ENCODE results near the gene RARG. TPM values are rescaled to one million over a fixed set of nuclear protein-coding genes. Genes with fewer than 3 reads are reported as not detected.

RARG gene
- total RNA-seq, 1 donor from 2014 or later, result 79.1 TPM

DNA sequence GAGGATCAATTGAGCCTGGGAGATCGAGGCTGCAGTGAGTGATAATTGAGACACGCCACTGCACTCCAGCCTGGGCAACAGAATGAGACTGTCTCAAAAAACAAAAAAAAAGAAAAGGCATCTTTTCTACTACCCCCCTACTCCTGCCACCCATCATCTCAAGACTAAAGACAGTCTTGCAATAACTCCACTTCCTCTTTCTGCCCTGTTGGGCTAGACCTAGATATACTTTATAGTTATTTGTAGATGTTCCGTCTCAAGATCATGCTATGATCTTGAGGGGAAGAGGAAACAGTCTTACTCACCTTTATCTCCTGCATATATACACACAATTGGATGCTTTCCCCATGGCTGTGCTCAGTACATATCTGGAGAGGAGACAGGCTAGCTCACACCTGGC lies 24.0 kb upstream of the RARG start:
- DNase-seq (ENCODE audit: extremely low spot score in 2 of 2), result no peak
- TF ChIP-seq POLR2AphosphoS5 (IDR thresholded peaks at IDR 0.05; ENCODE audit: insufficient read depth in 1 of 2, low read depth in 1 of 2) (no peak), POLR2A (IDR thresholded peaks at IDR 0.05) (no peak)
- TF ChIP-seq, protein P1, sequence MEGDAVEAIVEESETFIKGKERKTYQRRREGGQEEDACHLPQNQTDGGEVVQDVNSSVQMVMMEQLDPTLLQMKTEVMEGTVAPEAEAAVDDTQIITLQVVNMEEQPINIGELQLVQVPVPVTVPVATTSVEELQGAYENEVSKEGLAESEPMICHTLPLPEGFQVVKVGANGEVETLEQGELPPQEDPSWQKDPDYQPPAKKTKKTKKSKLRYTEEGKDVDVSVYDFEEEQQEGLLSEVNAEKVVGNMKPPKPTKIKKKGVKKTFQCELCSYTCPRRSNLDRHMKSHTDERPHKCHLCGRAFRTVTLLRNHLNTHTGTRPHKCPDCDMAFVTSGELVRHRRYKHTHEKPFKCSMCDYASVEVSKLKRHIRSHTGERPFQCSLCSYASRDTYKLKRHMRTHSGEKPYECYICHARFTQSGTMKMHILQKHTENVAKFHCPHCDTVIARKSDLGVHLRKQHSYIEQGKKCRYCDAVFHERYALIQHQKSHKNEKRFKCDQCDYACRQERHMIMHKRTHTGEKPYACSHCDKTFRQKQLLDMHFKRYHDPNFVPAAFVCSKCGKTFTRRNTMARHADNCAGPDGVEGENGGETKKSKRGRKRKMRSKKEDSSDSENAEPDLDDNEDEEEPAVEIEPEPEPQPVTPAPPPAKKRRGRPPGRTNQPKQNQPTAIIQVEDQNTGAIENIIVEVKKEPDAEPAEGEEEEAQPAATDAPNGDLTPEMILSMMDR (IDR thresholded peaks at IDR 0.05), result no peak
- peaks cover 0 to 8% of the 10 kb centered on the region in 2 donors for H3K36me3 ChIP-seq
- H3K27ac ChIP-seq, result no peak overlapping the region
- no peaks in the 10 kb centered on the region for H3K27me3 ChIP-seq
- no peak overlapping the region for H3K4me3 ChIP-seq
- H3K4me1 ChIP-seq, result peaks cover 24% of the 10 kb centered on the region
- intact Hi-C loops (cut with DNase I), result no loop called here
- no peaks in the 10 kb centered on the region for H3K9me3 ChIP-seq

DNA sequence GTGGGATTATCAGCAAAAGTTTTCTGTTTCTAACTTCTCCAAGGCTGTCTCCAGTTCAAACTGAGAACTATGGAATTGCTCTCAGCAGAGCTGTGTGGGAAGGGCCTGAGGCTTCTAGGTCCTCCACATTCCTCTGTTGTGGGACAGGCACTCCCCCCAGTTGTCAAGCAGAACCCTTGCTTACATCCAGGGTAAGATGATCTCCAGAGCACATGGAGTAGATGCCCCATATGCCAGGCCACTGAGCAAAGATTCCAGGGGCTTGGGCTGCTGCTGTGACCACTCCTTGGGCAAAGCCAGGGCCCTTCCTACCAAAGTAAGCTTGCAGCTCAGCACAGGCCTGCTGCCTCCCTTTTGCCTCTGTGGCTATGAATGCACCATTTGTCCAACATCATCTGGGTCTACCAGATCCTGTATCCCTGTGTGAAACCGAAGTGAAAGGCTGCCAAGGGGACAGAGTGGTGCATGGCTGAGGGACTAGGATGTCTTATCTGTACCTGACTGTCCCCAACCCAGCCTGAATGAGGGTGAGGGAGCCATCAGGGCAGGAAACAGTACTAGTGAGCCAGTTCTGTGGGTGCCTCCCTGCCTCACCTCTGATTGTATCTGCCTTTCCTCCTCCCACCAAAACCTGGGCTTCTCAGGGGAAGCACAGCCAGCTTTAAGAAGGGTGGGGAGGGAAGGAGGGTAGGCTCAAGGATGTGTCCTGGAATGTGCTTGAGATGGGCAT lies 23.0 kb upstream of the RARG start:
- Histone ChIP-seq H3K27ac (no peak overlapping the region), H3K36me3 (peaks cover 0 to 8% of the 10 kb centered on the region in 2 donors), H3K27me3 (no peaks in the 10 kb centered on the region), H3K4me3 (no peak overlapping the region), H3K9me3 (no peaks in the 10 kb centered on the region), H3K4me1 (peaks cover 31% of the 10 kb centered on the region)
- no peak for TF ChIP-seq POLR2A (IDR thresholded peaks at IDR 0.05)
- no peak for TF ChIP-seq POLR2AphosphoS5 (IDR thresholded peaks at IDR 0.05; ENCODE audit: insufficient read depth in 1 of 2, low read depth in 1 of 2)
- TF ChIP-seq, protein P1 (IDR thresholded peaks at IDR 0.05), result no peak
- intact Hi-C loops (cut with DNase I), result loop anchor here (5.0 kb wide), 1 partner anchor 38 kb away; no protein-coding TSS in a partner anchor
- DNase-seq (ENCODE audit: extremely low spot score in 2 of 2), result no peak

DNA sequence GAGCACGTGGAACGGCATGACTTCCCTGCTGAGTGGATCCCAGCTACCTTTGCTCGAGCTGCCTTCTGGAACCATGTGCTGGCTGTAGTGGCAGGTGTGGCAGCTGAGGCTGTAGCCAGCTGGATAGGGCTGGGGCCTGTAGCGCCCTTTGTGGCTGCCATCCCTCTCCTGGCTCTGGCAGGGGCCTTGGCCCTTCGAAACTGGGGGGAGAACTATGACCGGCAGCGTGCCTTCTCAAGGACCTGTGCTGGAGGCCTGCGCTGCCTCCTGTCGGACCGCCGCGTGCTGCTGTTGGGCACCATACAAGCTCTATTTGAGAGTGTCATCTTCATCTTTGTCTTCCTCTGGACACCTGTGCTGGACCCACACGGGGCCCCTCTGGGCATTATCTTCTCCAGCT lies 21.3 kb upstream of the RARG start:
- Histone ChIP-seq H3K36me3 (peaks cover 0 to 8% of the 10 kb centered on the region in 2 donors), H3K9me3 (no peaks in the 10 kb centered on the region), H3K4me1 (peaks cover 31% of the 10 kb centered on the region), H3K4me3 (peak overlapping the region; percentile 85 to 89), H3K27me3 (no peaks in the 10 kb centered on the region), H3K27ac (peak overlapping the region; percentile 91)
- no peak for TF ChIP-seq POLR2AphosphoS5 (IDR thresholded peaks at IDR 0.05; ENCODE audit: insufficient read depth in 1 of 2, low read depth in 1 of 2)
- TF ChIP-seq, protein P1 (IDR thresholded peaks at IDR 0.05), result no peak
- no peak for TF ChIP-seq POLR2A (IDR thresholded peaks at IDR 0.05)
- no peak for DNase-seq (ENCODE audit: extremely low spot score in 2 of 2)
- intact Hi-C loops (cut with DNase I), result loop anchor here (5.0 kb wide), 1 partner anchor 36 kb away; no protein-coding TSS in a partner anchor

DNA sequence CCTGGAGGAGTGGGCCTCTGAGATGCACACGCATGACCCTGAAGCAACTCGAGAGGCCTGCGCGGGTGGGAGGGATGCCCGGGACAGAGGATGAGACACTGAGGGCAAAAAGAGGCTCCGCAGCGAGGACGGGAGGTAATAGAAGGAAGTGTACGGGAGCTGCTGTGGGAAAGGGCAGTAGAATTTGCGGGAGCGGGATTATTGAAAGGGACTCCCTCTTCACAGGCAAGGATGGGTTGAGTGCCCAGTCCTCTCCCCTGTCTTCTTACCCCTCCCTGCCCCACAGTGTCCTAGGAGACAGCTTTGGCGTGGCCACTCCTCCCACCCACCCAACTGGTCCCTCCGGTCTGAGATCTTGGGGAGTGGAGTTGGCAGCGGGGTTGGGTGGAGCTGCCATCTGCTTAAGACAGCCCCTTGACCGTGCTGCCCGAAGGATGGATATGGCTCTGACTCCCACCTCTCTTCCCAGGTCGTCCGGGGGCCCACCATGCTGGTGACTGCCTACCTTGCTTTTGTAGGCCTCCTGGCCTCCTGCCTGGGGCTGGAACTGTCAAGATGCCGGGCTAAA lies 20.4 kb upstream of the RARG start:
- H3K4me1 ChIP-seq, result peaks cover 31% of the 10 kb centered on the region
- peaks cover 0 to 8% of the 10 kb centered on the region in 2 donors for H3K36me3 ChIP-seq
- no peaks in the 10 kb centered on the region for H3K9me3 ChIP-seq
- intact Hi-C loops (cut with DNase I), result loop anchor here (5.0 kb wide), 1 partner anchor 35 kb away; no protein-coding TSS in a partner anchor
- no peaks in the 10 kb centered on the region for H3K27me3 ChIP-seq
- peak overlapping the region; percentile 91 for H3K27ac ChIP-seq
- peak overlapping the region; percentile 85 to 89 for H3K4me3 ChIP-seq
- peak in 1 of 2 donors; percentile 88 for DNase-seq (ENCODE audit: extremely low spot score in 2 of 2)
- TF ChIP-seq, protein P1 (IDR thresholded peaks at IDR 0.05), result no peak
- TF ChIP-seq POLR2AphosphoS5 (IDR thresholded peaks at IDR 0.05; ENCODE audit: insufficient read depth in 1 of 2, low read depth in 1 of 2) (no peak), POLR2A (IDR thresholded peaks at IDR 0.05) (no peak)
